IPS DF 19.7 (cell line): ENCODE results near the gene BATF3.

Experiments
- DNase-seq: peaks from one replicate; pipeline ENCODE4 v3.0.0-alpha.2; 2013; ENCODE audit warnings: low read depth, low spot score

The BATF3 gene

DNA sequence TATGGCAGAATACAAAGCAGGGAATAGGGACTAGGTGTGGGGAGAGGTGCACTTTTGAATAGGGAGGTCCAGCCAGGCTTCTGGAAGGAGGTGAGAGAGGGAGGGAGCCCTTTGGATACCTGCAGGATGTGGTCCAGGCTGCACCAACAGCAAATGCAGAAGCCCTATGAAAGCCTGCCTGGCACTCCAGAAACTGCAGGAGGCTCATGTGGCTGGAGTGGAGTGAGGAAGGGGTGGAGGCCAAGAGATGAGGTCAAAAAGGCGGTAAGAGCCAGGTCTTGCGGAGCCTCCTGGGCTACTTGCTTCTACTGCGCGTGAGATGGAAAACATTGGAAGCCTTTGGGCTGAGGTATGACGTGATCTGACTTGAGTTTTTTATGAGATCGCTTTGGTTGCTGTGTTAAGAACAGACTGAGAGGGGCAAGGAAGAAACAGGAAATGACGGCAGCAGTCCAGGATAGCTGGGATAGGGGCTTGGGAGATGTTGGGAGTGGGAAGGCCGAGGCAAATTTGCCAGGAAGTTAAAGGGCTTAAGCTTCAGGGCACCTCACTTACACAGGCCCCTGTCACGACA is 4.4 kb upstream of the BATF3 start:
- DNase-seq: no peak

DNA sequence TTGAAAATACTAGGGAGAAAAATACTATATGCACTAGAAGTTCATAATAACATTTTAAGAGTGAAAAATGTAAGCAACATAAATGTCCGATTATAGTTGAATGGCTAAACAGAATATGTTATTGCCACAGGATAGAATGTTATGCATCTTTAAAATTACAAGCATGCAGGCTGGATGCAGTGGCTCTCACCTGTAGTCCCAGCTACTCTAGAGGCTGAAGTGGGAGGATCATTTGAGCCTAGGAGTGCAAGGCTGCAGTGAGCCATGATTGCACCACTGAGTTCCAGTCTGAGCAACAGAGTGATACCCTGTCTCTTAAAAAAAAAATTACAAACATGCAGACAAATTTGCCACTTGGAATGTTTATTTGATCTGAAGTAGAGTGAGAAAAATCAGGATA is 3.0 kb upstream of the BATF3 start:
- no peak for DNase-seq

DNA sequence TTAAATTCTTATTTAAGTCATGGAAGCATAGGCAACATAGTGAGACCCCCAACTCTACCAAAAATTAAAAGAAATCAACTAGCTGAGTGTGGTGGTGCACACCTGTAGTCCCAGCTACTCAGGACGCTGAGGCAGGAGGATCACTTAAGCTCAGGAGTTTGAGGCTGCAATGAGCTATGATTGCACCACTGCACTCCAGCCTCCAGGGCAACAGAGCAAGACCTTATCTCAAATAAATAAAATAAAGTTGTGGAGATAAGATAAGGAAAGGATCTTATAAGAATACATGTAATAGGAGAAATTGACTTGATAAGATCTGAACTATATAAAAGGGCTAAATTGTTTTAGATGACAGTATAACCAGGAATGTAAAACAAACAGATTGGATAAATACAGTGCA is 2.3 kb upstream of the BATF3 start:
- no peak for DNase-seq

DNA sequence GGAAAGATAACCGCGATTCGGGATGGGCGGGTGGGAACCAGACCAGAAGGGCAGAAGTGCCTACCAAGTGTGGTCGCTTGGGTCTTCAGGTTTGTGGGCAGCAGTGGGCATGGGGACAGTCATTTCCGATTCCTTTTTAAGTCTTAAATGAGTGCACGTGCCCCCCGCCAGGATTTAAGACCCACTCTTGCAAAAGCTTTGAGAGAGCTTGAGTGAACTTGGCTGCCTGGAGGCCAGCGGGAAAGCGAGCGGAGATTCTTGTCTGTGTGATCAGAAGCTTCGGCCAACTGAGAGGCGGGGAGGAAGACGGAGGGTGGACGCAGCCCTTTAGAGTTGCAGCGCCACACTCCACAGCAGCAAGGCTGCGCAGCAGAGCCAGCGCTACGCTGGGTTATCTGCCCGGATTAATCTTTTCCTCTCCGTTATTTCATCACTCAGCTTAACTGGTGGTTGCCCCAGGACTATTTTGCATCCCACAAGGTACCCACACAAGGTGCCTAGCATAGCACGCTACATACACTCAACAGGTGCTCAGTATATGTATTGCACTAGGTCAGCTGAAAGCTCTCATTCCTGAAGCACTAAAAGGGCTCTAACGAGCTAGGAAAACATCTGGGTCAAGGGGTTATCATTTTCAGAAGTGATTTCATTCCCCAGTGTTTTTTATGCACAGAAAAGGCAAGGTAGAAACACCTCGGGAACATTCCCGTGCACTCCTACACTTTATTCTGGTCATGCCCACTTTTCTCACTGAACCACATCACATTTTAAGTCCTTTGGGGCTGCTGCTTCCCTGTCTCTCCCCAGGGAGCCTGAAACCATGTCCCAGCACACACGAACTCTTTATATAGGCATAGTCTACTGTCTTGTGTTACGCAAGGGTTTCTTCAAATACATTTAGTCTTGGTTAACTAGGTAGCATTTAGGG is 1.5 kb upstream of the BATF3 start:
- peak; percentile 23 for DNase-seq

DNA sequence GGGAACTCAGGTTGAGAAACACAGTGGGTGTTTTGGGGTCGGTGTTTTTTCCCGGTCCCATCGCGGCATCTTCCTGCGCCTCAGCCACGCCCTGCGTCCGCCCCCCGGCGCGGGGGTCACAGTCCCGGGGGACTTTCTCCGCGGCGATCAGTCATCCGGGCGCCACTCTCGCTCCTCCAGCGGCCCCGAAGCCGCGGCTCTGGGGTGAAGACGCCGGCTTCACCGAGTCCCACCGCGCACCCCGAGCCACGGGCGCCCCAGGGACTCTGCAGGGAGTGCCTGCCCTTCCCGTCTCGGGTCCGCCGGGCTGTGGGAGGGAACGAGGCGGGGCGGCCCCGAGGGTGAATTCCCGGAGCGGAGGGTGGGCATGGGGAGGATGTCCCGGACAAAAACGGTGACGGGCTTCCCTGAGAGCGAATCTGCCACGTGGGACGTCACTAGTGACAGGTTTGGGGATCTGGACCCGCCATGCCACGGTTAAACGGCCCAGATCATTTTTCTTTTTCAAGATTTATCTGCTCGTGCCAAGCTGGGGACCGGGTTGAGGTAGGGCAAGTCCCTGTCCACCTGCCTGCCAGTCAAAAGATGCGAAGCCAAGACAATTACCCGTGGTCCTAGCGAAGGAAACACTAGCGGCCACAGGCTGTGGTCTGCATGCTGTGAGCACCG is 717 bp upstream of the BATF3 start:
- DNase-seq: no peak

DNA sequence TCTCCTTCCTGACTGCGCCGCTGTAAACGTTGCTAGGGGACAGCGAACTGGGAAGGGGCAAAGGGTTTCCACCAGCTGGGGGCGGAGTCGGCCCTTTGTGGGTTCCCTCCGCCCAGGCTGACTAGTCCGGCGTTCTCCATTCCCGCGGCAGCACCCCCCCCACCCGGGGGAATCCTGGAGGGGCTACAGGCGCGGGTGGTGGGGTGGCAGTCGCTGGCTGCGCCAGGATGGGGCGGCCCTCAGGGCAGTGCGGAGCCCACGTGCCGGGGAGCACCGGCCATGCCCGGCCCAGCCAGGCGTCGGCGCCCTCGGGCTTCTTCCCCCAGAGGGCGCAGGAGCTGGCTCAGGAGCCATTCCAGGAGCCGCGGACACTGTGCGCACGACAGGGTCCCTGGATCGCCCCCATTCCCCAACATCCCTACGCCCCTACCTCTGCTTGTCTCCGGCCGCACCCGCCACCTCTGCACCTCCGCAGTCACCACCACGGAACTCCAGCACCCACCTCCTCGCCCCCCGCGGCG is 476 bp downstream of the BATF3 start:
- peak; percentile 40 for DNase-seq

DNA sequence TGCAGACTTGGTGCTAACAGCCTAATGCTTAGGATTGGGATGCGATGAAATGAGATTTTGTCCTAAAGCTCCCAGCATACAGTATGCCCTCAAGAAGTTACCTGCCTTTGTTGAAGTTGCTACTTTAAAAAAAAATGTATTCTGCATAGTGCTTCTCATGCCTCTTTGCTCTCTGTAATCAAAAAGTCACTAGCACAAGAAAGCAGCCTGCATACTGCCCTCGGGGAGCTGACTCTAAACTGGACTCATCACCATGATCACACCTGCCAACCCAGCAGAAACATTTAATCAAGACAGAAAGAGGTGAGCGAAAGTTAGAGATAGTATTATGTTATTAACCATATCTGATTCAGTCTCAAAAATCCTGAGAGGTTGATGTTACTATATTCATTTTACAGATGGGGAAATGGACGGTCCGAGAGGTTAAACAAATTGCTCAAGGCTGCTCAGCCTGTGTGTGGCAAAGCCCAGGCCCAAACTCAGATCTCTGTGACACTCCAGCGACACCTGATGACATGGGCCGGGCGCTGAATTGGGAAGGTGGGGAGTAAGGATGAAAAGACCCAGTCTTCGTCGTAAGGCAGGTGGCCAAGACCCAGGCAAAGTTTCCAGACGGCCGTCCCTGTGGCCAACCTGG is 1.1 kb downstream of the BATF3 start:
- no peak for DNase-seq

DNA sequence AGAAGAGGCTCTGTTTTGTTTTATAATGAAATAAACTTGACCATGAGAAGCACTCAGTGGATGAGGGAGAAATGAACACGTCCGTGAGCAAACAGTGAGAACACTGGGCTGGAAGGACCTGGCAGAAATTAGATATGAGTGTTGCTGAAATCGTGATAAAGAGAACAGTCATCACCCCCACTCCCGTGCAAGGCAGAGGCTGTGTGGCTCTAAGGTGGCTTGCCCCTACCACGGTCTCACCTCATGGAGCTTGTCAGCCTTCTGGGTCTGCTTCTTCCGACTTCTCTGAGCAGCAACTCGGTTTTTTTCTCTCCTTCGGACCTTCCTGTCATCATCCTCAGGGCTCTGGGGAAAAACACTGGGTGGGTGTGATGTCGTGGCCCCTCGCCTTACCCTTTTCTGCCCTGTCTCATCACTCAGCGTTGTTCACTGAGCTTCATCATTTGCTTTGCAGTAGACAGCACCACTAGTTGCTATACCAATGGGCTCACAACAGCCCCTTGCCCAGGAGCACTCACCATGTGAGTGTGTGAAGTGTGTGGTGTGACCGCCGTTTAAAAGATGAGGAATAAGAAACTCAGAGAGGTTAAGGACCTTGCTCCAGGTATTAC is 2.8 kb downstream of the BATF3 start:
- no peak for DNase-seq

DNA sequence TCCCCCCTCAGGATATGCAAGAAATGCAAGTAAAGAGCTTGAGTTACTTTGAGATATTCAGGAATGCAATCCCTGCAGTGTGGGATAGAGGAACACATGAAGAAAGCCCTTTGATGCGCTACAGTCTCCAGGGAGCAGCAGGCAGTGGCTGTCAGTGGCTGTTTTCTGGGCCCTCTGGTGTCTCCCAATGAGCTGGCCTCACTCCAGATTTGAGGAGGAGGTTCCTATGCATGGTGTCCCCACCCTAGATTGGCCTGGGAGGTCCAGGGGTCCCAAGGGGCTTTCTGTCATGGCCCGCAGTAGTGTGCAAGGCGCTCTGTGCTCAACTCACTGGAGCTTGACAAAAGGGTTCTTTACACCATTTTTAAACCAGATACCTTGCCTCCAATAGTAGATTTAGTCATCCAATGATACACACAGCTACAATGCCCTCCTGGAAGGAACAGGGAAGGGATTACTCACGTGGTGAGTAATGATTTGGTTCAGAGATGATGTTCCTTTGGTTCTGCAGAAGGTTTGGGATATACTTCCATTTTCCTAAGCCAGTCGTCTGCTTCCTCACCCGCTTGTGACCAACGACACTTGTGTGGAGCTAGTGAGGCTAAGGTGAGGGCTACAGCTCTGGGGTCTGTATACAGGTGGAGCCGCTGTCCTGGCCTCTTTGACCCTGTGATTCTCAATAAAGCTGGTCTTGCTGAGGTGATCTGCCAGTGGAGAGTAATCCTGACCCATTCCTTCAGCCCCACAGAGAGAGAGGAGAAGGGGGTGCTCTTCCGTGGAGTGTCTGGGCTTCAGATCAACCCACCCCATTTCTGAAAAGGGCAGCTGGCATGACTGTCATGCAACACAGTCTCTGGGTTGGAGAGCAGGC is 6.6 kb downstream of the BATF3 start:
- DNase-seq: no peak

DNA sequence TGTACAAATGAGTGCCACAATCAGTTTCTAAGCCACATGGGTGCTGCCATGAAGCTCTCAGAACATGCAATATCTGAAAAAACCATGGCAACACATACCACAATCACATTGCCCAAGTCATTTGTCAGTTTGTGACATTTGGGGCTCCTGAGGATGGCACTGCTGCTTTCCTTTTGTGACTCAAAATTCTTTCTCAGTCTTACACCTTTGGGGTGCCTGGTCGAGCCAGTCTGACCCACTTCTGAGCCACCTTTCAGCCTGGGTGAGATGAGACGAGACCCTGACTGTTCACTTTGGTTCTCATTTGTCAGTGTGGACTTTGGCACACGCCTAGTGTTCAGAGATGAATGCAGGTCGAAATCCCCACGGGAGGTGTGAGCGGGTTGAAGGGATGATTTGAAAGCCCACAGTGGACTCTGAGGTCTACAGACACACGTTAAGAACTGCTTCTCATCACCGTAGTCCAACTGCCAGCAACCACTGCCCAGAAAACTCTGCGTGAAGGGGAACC is 8.0 kb downstream of the BATF3 start:
- DNase-seq: no peak

DNA sequence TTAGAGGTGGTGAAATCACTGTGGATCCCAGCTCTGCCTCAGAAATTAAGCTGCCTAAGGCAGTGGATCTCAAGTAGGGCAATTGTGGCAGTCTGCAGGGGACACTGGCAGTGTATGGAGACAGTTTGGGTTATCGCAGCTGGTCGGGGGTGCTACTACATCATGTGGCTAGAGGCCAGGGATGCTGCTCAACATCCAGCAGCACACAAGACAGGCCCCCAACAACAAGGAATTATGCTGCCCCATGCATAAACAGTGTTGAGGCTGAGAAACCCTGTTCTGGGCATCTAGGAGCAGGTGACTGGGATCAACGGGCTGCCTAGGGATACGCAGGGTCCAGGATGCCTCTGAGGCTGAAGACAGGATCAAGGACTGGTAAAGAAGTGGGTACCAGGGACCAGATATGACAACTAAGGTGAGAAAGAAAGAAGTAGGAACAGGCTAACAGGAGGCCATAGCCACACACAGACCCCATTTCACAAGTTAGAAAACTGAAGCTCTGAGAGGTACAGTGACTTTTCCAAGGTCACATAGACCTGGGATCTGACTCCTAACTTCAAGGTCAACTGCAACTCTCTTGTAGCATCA is 8.7 kb downstream of the BATF3 start:
- no peak for DNase-seq

DNA sequence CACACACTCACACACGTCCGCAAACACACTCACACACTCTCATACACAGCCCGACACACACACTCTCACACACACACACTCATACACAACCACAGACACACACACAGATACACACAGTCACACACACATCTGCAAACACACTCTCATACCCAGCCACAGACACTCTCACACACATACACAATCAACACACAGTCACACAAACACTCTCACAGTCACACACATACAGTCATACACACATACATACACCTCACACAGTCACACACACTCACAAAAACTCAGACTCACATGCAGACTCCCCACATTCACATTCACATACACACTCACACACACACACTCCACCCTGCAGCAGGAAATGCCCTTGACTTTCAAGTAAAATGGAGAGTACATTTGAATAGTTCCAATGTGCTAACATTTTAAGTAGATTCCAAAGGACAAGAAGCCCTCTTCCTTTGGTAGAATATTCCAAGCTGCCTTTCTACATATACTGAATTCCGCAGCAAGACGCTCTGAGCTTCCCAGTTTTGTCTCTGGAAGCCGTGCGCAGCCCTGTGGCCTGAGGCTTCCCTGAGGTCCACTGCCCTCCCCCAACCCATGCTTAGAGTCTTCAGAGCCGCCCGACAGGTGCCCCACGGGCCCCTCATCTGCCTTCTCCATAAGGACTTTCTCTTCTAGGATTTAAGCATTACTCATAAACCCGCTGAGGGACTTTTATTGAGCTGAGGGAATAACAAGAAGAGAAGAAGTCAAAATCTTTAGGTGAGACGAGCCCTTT is 9.7 kb downstream of the BATF3 start:
- no peak for DNase-seq

DNA sequence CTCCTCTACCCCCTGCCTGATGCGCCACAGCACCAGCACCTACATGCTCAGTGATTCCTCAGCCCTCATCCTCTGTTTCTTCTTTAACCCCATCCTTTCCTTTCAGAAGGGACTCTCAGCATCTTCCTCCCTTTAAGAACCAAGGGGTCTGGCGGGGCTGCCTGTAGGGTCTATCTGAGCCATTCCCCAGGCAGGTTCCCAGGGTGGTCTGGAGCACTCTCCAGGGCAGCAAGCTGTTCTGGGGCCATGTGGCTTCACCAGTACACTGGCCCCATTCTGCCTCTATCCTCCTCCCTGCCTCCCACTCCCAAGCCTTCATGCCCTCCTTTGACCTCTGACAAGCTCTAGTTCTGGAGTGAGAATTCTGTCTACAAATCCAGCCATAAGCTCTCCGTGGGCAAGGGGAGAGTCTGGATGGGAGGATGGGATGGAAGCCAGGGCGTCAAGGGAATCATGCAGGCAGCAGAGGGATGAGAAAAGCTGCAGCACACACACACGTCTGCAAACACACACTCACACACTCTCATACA is 10.4 kb downstream of the BATF3 start:
- no peak for DNase-seq

DNA sequence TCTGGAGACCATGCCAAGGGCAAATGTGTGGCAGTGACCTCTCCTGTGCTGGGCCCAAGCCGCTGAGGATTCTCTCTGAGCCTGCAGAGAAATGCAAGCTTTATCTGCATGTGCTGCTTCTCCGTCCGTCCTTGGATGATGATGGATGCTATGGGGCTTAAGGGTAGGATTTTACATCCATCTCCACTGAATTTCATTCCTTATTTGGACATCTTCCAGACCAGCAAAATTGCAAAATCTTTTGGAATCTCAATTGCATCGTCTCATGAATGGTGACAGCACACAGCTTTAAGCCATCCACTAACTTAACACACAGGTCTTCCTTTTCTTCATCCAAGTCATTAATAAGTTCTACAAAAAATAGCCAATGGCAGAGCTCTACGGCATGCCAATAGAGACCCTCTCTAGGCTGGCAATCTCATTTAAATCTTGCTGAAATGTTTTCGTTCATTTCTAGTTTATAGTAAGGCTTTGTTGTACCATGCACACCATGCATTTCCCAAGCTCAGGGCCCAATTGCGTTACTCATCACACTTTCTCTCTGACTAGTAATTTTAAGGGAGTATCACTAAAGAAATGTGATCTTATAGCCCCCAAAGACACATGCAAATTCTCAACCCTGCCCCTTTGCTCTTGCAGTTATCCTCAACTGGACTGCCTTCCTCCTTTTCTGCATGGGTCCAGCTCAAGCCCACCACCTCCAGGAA is 11.1 kb downstream of the BATF3 start:
- no peak for DNase-seq

DNA sequence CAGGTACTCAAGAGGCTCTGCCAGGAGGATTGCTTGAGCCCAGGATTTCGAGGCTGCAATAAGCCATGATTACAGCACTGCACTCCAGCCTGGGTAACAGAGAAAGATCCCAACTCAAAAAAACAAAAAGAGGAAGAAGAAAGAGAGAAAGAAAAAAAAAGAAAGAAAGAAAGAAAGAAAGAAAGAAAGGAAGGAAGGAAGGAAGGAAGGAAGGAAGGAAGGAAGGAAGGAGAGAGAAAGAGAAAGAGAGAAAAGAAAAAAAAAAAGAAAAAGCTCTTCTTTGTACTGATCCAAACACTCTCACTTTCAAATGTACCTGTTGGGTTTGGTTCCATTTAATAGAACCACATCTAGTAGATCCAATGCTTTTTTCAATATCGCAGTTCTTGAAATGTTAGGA is 11.8 kb downstream of the BATF3 start:
- DNase-seq: no peak

DNA sequence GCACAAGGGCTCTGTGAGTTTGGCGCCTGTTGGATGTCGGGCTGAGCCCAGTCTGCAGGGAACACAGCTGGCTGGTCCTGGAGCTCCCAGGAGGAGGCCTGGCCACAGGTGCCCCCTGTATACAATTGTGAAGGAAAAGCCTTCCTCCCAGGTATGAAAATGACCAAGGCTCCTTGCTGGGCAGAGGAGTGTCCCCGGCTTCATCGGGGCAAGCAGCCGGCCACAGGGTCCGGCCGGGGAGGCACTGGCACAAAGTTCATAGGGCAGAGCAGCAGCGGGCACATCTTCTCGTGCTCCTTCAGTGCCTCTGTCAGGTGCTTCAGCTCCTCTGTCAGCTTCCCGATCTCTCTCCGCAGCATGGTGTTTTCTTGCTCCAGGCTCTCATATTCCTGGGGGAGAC is 13.0 kb downstream of the BATF3 start:
- no peak for DNase-seq

DNA sequence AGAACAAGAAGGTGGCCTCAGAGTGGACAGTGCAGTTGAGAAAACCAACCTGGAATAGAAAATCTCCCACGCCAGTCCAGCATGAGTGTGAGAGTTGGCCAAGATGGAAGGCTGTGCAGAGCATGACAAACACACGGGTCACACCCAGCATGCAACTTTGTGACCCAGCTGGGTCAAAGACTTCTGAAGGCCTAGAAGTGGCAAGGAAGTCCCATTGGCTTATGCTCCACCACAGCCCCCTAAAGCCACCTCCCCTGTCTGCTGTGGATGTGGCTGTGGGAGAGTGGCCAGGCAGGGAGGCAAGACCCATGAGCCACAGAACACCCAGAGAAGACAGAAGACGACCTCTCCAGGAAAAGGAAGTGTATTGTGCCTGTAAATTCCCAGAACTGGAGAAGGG is 13.6 kb downstream of the BATF3 start:
- DNase-seq: no peak

DNA sequence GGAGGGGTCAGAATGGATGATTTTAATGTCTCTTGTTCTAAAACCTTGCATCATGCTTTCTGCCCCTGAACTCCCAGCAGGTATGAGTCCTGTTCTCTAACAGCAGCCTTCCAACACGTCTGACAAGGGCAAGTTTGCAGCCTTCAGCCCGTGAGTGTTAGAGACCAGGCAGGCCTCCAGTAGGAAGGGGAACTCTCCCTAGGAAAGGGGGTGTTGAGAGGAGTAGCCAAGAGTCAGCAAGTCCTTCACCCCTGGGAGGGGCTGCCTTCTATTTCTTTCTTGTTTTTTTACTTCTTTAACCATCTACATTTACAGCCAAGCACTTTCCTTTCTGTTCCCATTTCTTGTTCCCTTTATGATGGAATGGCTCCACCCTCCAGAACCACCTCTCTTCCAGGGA is 14.2 kb downstream of the BATF3 start:
- no peak for DNase-seq
